Right lobe of liver (tissue), 6 donors: Measurements from ENCODE around the gene SLC25A13. TPM values are rescaled to one million over a fixed set of nuclear protein-coding genes. Genes with fewer than 3 reads are reported as not detected.

Source experiments
- ATAC-seq, 4 donors: fragments of 200-7000 bp; cut with Tn5 transposase; one replicate each; pipeline ENCODE4 v1.9.1; 2020; ENCODE audit warnings: mild to moderate bottlenecking in 4 of 4, moderate library complexity in 4 of 4
- DNase-seq, 3 donors: peaks; one replicate each; pipeline ENCODE4 v3.0.0-alpha.2; 2020
- H3K27ac ChIP-seq, 3 donors: fragments of 200-600 bp; one replicate each; pipeline ENCODE4 v1.8.0; 2022
- H3K27me3 ChIP-seq, 2 donors: fragments of 200-600 bp; one replicate each; pipeline ENCODE4 v1.8.0; 2022
- H3K36me3 ChIP-seq, 4 donors: fragments of 200-600 bp; sonication (generic) in 1 of 4; one replicate each; pipeline versions ENCODE4 v1.5.1 to v1.8.0; 2017 to 2022; ENCODE audit warnings: control low read depth in 1 of 4
- H3K4me1 ChIP-seq, 4 donors: fragments of 200-600 bp; sonication (generic) in 1 of 4; one replicate each; pipeline versions ENCODE4 v1.5.1 to v1.8.0; 2017 to 2022; ENCODE audit warnings: control low read depth in 1 of 4
- H3K4me3 ChIP-seq, 3 donors: fragments of 200-600 bp; one replicate each; pipeline ENCODE4 v1.8.0; 2022
- H3K9me3 ChIP-seq, 4 donors: fragments of 200-600 bp; sonication (generic) in 1 of 4; one replicate each; pipeline versions ENCODE4 v1.5.1 to v1.8.0; 2017 to 2022; ENCODE audit warnings: control low read depth in 1 of 4
- CTCF ChIP-seq, 4 donors: fragments of 200-600 bp in 3 of 4; fragments of 450-650 bp in 1 of 4; IDR thresholded peaks; one replicate each; pipeline versions ENCODE4 v1.5.1 to v1.8.0; 2016 to 2022; ENCODE audit warnings: antibody characterized with exemption in 4 of 4, mild to moderate bottlenecking in 2 of 4
- POLR2A ChIP-seq: fragments of 450-650 bp; IDR thresholded peaks from one replicate; pipeline ENCODE4 v1.6.1; 2017; ENCODE audit warnings: antibody characterized with exemption, mild to moderate bottlenecking
- WGBS: methylation state at CpG from one replicate; pipeline ENCODE4 v1.1.6; 2018; ENCODE audit warnings: low coverage, low lambda C conversion rate; ENCODE audit not compliant: insufficient coverage; ENCODE audit errors: missing lambda C conversion rate; 5-methylcytosine and 5-hydroxymethylcytosine counted together
- intact Hi-C, 2 donors: fragments of 100-400 bp; cut with DNase I; formaldehyde crosslinking; loops; one replicate each; pipeline versions ENCODE4 v1.11.2 to v1.14.1; 2022
- total RNA-seq, 6 experiments: library from RNA; depleted of rRNA in 2 of 6; stranded (reverse); fragments of >200 nt in 2 of 6; fragmentation: NEBNext Ultra II Directional in 3 of 6; extraction: Animal tissue kit (Norgen Biotek cat#: 25700) in 3 of 6; gene quantifications; one replicate each; pipeline versions ENCODE4 v1.1.0 to v1.2.4, GENCODE V29; 2016 to 2023
- donor health status: DM: no; HTN: yes; CAD: no.
- donor health status: DM: no; HTN: no; CAD: no.
- donor health status: DM: no; HTN: no; CAD: no.
- donor health status: DM: no; HTN: yes; CAD: no.
- donor health status: DM: no; HTN: yes; CAD: no.

The SLC25A13 gene
- total RNA-seq, 6 experiments from 2014 or later: 54.5 to 110 (median 83.0) TPM

GRCh38 chr7:96282835-96283234 lies 39.1 kb downstream of the SLC25A13 start:
- intact Hi-C loops: no loop called here
- H3K4me1 ChIP-seq: peaks cover 0 to 16% (median 5%) of the 10 kb centered on the region in 4 donors
- TF ChIP-seq CTCF (IDR thresholded peaks at IDR 0.05): no peak
- TF ChIP-seq POLR2A: no peak
- no peak overlapping the region for H3K27ac ChIP-seq
- 8% methylated on average over 1 of the region's 1 CpG for WGBS
- DNase-seq (no peak), ATAC-seq (peak in 2 of 4 donors; percentile 44 to 68)
- no peaks in the 10 kb centered on the region for H3K27me3 ChIP-seq
- no peaks in the 10 kb centered on the region for H3K36me3 ChIP-seq
- no peak overlapping the region for H3K4me3 ChIP-seq
- no peaks in the 10 kb centered on the region for H3K9me3 ChIP-seq

- no peaks in the 10 kb centered on the region for H3K36me3 ChIP-seq
- DNase-seq (no peak), ATAC-seq (peak in 1 of 4 donors; percentile 12)
- TF ChIP-seq POLR2A (no peak), CTCF (IDR thresholded peaks at IDR 0.05) (no peak)
- H3K9me3 ChIP-seq: no peaks in the 10 kb centered on the region
- no peaks in the 10 kb centered on the region for H3K27me3 ChIP-seq
- no peak overlapping the region for H3K4me3 ChIP-seq
- H3K27ac ChIP-seq: no peak overlapping the region
- 96% methylated on average over 4 of the region's 4 CpGs for WGBS
- peaks cover 0 to 12% (median 6%) of the 10 kb centered on the region in 4 donors for H3K4me1 ChIP-seq
- intact Hi-C loops: no loop called here
These were observed 44.0 kb downstream of the SLC25A13 start for GRCh38 chr7:96277921-96278320.

GRCh38 chr7:96276019-96276418 lies 45.9 kb downstream of the SLC25A13 start:
- Histone ChIP-seq H3K27me3 (no peaks in the 10 kb centered on the region), H3K36me3 (no peaks in the 10 kb centered on the region), H3K4me1 (peaks cover 0 to 11% (median 5%) of the 10 kb centered on the region in 4 donors), H3K27ac (no peak overlapping the region), H3K9me3 (no peaks in the 10 kb centered on the region), H3K4me3 (no peak overlapping the region)
- ATAC-seq: peak; percentile 18 to 77 (median 59)
- intact Hi-C loops: no loop called here
- TF ChIP-seq POLR2A: no peak
- no peak for TF ChIP-seq CTCF (IDR thresholded peaks at IDR 0.05)
- DNase-seq: no peak
- WGBS: 61% methylated on average over 2 of the region's 2 CpGs

- Histone ChIP-seq H3K4me3 (no peak overlapping the region), H3K27ac (no peak overlapping the region), H3K4me1 (peaks cover 0 to 10% (median 3%) of the 10 kb centered on the region in 4 donors), H3K36me3 (peaks cover 0 to 9% (median 0%) of the 10 kb centered on the region in 4 donors), H3K9me3 (no peaks in the 10 kb centered on the region), H3K27me3 (no peaks in the 10 kb centered on the region)
- DNase-seq (no peak), ATAC-seq (no peak)
- intact Hi-C loops: no loop called here
- WGBS: 100% methylated on average over 1 of the region's 1 CpG
- no peak for TF ChIP-seq CTCF (IDR thresholded peaks at IDR 0.05)
- no peak for TF ChIP-seq POLR2A
These were observed 48.2 kb downstream of the SLC25A13 start for GRCh38 chr7:96273716-96274115.
